Astrocyte of the spinal cord (primary cell): Measurements from ENCODE around the gene SERPINA3.

ENCODE experiments used
- DNase-seq: peaks from one replicate; pipeline ENCODE4 v3.0.0; 2011; ENCODE audit warnings: low read depth, low spot score
- H3K4me3 ChIP-seq: 2 replicates; pipeline ENCODE4 v1.5.1; 2011; ENCODE audit warnings: low read depth, mild to moderate bottlenecking, low read length, moderate library complexity
- CTCF ChIP-seq: IDR thresholded peaks from 2 replicates; pipeline ENCODE4 v1.5.1; 2012; ENCODE audit warnings: low read depth, mild to moderate bottlenecking, low read length, inconsistent platforms
- in situ Hi-C: cut with HindIII; loops from 2 replicates; pipeline ENCODE4 v1.10.0; 2017; ENCODE audit warnings: low sequenced_read_pairs

SERPINA3 gene

GRCh38 chr14:94671870-94672444 lies 59.8 kb downstream of the SERPINA3 start:
- in situ Hi-C loops, result no loop called here

GRCh38 chr14:94673071-94673470 lies 60.9 kb downstream of the SERPINA3 start:
- H3K4me3 ChIP-seq, result no peak overlapping the region
- no peak for TF ChIP-seq CTCF
- in situ Hi-C loops, result no loop called here
- DNase-seq, result no peak

More at GRCh38 chr14:94671870-94672444, 59.8 kb downstream of the SERPINA3 start:
- DNase-seq, result peak; percentile 36
- no peak overlapping the region for H3K4me3 ChIP-seq
- TF ChIP-seq CTCF, result peak; percentile 61
